Erythroblast (primary cell): ENCODE results near the gene FAM111A.

Experiments used
- GATA1 ChIP-seq: IDR thresholded peaks from 2 replicates; pipeline ENCODE4 v1.6.1; 2011; ENCODE audit warnings: low read depth, mild to moderate bottlenecking, control low read depth, low read length, moderate library complexity
- POLR2A ChIP-seq: IDR thresholded peaks from 2 replicates; pipeline ENCODE4 v1.6.1; 2011; ENCODE audit warnings: mild to moderate bottlenecking, low read length

DNA sequence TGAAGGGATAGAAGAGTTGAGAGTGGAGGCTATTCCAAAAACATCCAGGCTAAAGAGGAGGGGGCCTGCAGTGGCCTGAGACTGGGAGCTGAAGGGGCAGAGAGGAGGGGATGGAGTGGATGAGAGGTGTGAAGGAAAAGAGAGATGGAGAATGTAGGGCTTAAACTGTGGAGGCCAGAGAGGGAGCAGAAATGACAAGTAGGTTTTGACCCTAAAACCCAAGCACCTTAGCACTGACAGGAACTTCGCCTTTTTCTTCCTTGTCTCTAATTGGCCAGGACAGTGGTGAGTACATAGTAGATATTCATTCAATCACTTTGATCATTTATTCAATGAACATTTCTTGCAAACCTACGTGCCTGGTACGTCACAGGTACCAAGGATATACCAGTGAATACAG lies 28.3 kb upstream of the FAM111A start:
- TF ChIP-seq POLR2A = no peak
- no peak for TF ChIP-seq GATA1
